PC-3 (cell line): ENCODE results near the gene SLC2A13. TPM values are rescaled to one million over a fixed set of nuclear protein-coding genes. Genes with fewer than 3 reads are reported as not detected.

Experiments used
- ATAC-seq: fragments of 200-7000 bp; cut with Tn5 transposase; 2 replicates; pipeline ENCODE4 v1.9.1; 2020; ENCODE audit warnings: mild to moderate bottlenecking, moderate library complexity
- BruUV-seq: library from RNA; stranded (reverse); fragments of 400-500 nt; replicated peaks from 2 replicates; lab custom pipeline; 2021; lab: Mats Ljungman, UMichigan
- CTCF ChIA-PET: fragments of 300-600 bp; sonication (Branson Sonifier 250); formaldehyde crosslinking; loops from one replicate; lab custom pipeline; 2022; ENCODE audit warnings: antibody characterized with exemption; lab: Charles Lee
- POLR2A ChIA-PET: fragments of 300-600 bp; sonication (Branson Sonifier 250); formaldehyde crosslinking; loops from one replicate; lab custom pipeline; 2022; ENCODE audit warnings: antibody characterized with exemption; ENCODE audit not compliant: unreplicated experiment; lab: Charles Lee
- DNase-seq: peaks from one replicate; pipeline ENCODE4 v3.0.0-alpha.2; 2015
- H2AFZ ChIP-seq: fragments of 300-600 bp; sonication (generic); 2 replicates; pipeline ENCODE4 v1.6.0; 2016; ENCODE audit warnings: antibody characterized with exemption, low read length
- H3F3A ChIP-seq: fragments of 300-600 bp; sonication (generic); one replicate; pipeline ENCODE4 v1.6.0; 2017; ENCODE audit warnings: antibody characterized with exemption, low read length, control low read depth, mild to moderate bottlenecking; ENCODE audit not compliant: unreplicated experiment
- H3K27ac ChIP-seq: fragments of 300-600 bp; sonication (generic); 2 replicates; pipeline ENCODE4 v1.5.1; 2016; ENCODE audit warnings: mild to moderate bottlenecking, low read length
- H3K27me3 ChIP-seq: fragments of 300-600 bp; sonication (generic); 2 replicates; pipeline ENCODE4 v1.6.1; 2016; ENCODE audit warnings: low read length, mixed read lengths
- H3K36me3 ChIP-seq: fragments of 300-600 bp; sonication (generic); 2 replicates; pipeline ENCODE4 v1.6.1; 2016; ENCODE audit warnings: low read depth, mixed run types, low read length, mixed read lengths
- H3K4me1 ChIP-seq: fragments of 300-600 bp; sonication (generic); 2 replicates; pipeline ENCODE4 v1.5.1; 2016; ENCODE audit warnings: low read length; ENCODE audit not compliant: insufficient read depth
- H3K4me2 ChIP-seq: fragments of 300-600 bp; sonication (generic); 2 replicates; pipeline ENCODE4 v1.6.0; 2016; ENCODE audit warnings: low read length
- H3K4me3 ChIP-seq: fragments of 300-600 bp; sonication (generic); 2 replicates; pipeline ENCODE4 v1.5.1; 2016; ENCODE audit warnings: mild to moderate bottlenecking, low read length, mixed read lengths
- H3K79me2 ChIP-seq: fragments of 300-600 bp; sonication (generic); 2 replicates; pipeline ENCODE4 v1.6.1; 2017; ENCODE audit warnings: low read length, mixed read lengths
- H3K9ac ChIP-seq: fragments of 300-600 bp; sonication (generic); 2 replicates; pipeline ENCODE4 v1.6.0; 2016; ENCODE audit warnings: mild to moderate bottlenecking, low read length
- H3K9me2 ChIP-seq: fragments of 300-600 bp; sonication (generic); replicated peaks from 2 replicates; pipeline ENCODE4 v1.6.1; 2016; ENCODE audit warnings: mixed run types, low read length, mixed read lengths
- H3K9me3 ChIP-seq: fragments of 300-600 bp; sonication (generic); 2 replicates; pipeline ENCODE4 v1.6.1; 2016; ENCODE audit warnings: low read length, mixed read lengths
- H4K20me1 ChIP-seq: fragments of 300-600 bp; sonication (generic); 2 replicates; pipeline ENCODE4 v1.6.1; 2016; ENCODE audit warnings: low read length, mixed read lengths
- CTCF ChIP-seq: fragments of 300-600 bp; sonication (generic); conservative IDR thresholded peaks from 2 replicates; pipeline ENCODE4 v1.5.1; 2017; ENCODE audit warnings: antibody characterized with exemption, low read depth, mild to moderate bottlenecking, low read length
- EZH2 ChIP-seq: fragments of 300-600 bp; sonication (generic); IDR thresholded peaks from one replicate; pipeline ENCODE4 v1.6.1; 2017; ENCODE audit warnings: antibody characterized with exemption, mild to moderate bottlenecking, low read length; ENCODE audit not compliant: unreplicated experiment
- EZH2phosphoT487 ChIP-seq: fragments of 300-600 bp; sonication (generic); IDR thresholded peaks from 2 replicates; pipeline ENCODE4 v1.6.1; 2018; ENCODE audit warnings: mild to moderate bottlenecking, antibody characterized with exemption, low read length, borderline replicate concordance
- intact Hi-C: fragments of 100-400 bp; cut with micrococcal nuclease; formaldehyde crosslinking; loops from 2 replicates; pipeline ENCODE4 v1.9.0; 2023
- total RNA-seq: library from RNA; depleted of rRNA; stranded (reverse); fragments of >200 nt; gene quantifications from 2 replicates; pipeline ENCODE4 v1.2.3, GENCODE V29; 2014; rRNA removed

The SLC2A13 gene
- total RNA-seq, 1 experiment from 2014 or later, result 3.4 TPM

GRCh38 chr12:39713552-39713951, 392.3 kb downstream of the SLC2A13 start:
- Histone ChIP-seq H3K4me3 (no peak overlapping the region), H3K4me1 (no peaks in the 10 kb centered on the region), H3K27ac (no peak overlapping the region), H3K27me3 (peaks cover 16% of the 10 kb centered on the region), H3K4me2 (no peak overlapping the region), H3F3A (no peaks in the 10 kb centered on the region), H3K9me3 (no peaks in the 10 kb centered on the region), H4K20me1 (no peaks in the 10 kb centered on the region), H3K36me3 (no peaks in the 10 kb centered on the region), H3K79me2 (no peaks in the 10 kb centered on the region), H3K9me2 (no peaks in the 10 kb centered on the region), H2AFZ (no peak overlapping the region), H3K9ac (no peak overlapping the region)
- CTCF ChIA-PET, result no interaction called here
- no peak for DNase-seq
- BruUV-seq, result no TSS peak
- no peak for ATAC-seq
- POLR2A ChIA-PET, result no interaction called here
- TF ChIP-seq EZH2phosphoT487 (no peak), CTCF (no peak), EZH2 (no peak)
- intact Hi-C loops, result no loop called here

DNA sequence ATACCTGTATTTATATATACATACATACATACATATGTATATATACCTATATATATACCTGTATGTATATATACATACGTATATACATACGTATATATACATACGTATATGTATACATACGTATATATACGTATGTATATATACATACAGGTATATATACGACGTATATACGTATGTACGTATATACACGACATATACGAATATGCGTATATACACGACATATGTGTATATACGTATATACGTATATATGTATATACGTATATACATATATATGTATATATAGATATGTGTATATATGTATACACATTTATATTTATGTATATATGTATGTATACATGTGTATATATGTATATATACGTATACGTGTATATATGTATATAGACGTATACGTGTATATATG, 393.5 kb downstream of the SLC2A13 start:
- DNase-seq (no peak), ATAC-seq (no peak)
- Histone ChIP-seq H3K36me3 (no peaks in the 10 kb centered on the region), H3K27me3 (peaks cover 7% of the 10 kb centered on the region; the same call in 1 of the 2 replicates), H2AFZ (no peak overlapping the region), H4K20me1 (no peaks in the 10 kb centered on the region), H3F3A (no peaks in the 10 kb centered on the region), H3K79me2 (no peaks in the 10 kb centered on the region), H3K4me1 (no peaks in the 10 kb centered on the region), H3K9me3 (no peaks in the 10 kb centered on the region), H3K4me3 (no peak overlapping the region), H3K4me2 (no peak overlapping the region), H3K27ac (no peak overlapping the region), H3K9me2 (no peaks in the 10 kb centered on the region), H3K9ac (no peak overlapping the region)
- ChIA-PET CTCF (no interaction called here), POLR2A (no interaction called here)
- intact Hi-C loops, result no loop called here
- TF ChIP-seq EZH2phosphoT487 (no peak), CTCF (no peak), EZH2 (no peak)
- BruUV-seq, result no TSS peak

Other genes with a start within 250 kb of the SLC2A13 start
- 0.33 TPM in 1 of 2 replicates, not detected in the other for gene LRRK2, start 118.9 kb upstream of the SLC2A13 start, total RNA-seq